H9 (cell line): ENCODE data around the gene INSC. TPM values are rescaled to one million over a fixed set of nuclear protein-coding genes. Genes with fewer than 3 reads are reported as not detected.

ENCODE experiments used
- DNase-seq: peaks from one replicate; pipeline ENCODE4 v3.0.0-alpha.2; 2017
- H2AFZ ChIP-seq: one replicate; pipeline ENCODE4 v1.6.1; 2013; ENCODE audit warnings: mild to moderate bottlenecking, low read length, control low read depth, moderate library complexity
- H2AK5ac ChIP-seq: 2 replicates; pipeline ENCODE4 v1.6.1; 2013; ENCODE audit warnings: low read length, control low read depth, mixed read lengths; ENCODE audit not compliant: insufficient read length
- H2BK120ac ChIP-seq: one replicate; pipeline ENCODE4 v1.6.1; 2013; ENCODE audit warnings: low read depth, mild to moderate bottlenecking, low read length, control low read depth, inconsistent platforms; ENCODE audit not compliant: poor library complexity, severe bottlenecking
- H2BK12ac ChIP-seq: 2 replicates; pipeline ENCODE4 v1.6.1; 2013; ENCODE audit warnings: low read length, control low read depth, mixed read lengths, low read depth; ENCODE audit not compliant: insufficient read length
- H2BK15ac ChIP-seq: 2 replicates; pipeline ENCODE4 v1.6.1; 2013; ENCODE audit warnings: low read depth, low read length, control low read depth
- H2BK20ac ChIP-seq: one replicate; pipeline ENCODE4 v1.6.1; 2013; ENCODE audit warnings: low read depth, mild to moderate bottlenecking, low read length, control low read depth, inconsistent platforms; ENCODE audit not compliant: poor library complexity, severe bottlenecking
- H2BK5ac ChIP-seq: 2 replicates; pipeline ENCODE4 v1.6.1; 2013; ENCODE audit warnings: low read length, control low read depth, mixed read lengths; ENCODE audit not compliant: insufficient read length
- H3K14ac ChIP-seq: 2 replicates; pipeline ENCODE4 v1.6.1; 2013; ENCODE audit warnings: low read length, control low read depth; ENCODE audit not compliant: insufficient read depth
- H3K18ac ChIP-seq: 2 replicates; pipeline ENCODE4 v1.6.1; 2013; ENCODE audit warnings: low read depth, mild to moderate bottlenecking, mixed read lengths, low read length, control low read depth; ENCODE audit not compliant: insufficient read length
- H3K23ac ChIP-seq: 2 replicates; pipeline ENCODE4 v1.6.1; 2013; ENCODE audit warnings: low read length, control low read depth, mixed read lengths, low read depth; ENCODE audit not compliant: insufficient read length
- H3K23me2 ChIP-seq: 2 replicates; pipeline ENCODE4 v1.6.1; 2013; ENCODE audit warnings: low read depth, mild to moderate bottlenecking, mixed read lengths, low read length, control low read depth; ENCODE audit not compliant: insufficient read length, poor library complexity, severe bottlenecking
- H3K27ac ChIP-seq: 2 replicates; pipeline ENCODE4 v1.5.1; 2013; ENCODE audit warnings: low read length, control low read depth, mixed read lengths, low read depth; ENCODE audit not compliant: insufficient read length
- H3K27me3 ChIP-seq: 2 replicates; pipeline ENCODE4 v1.6.1; 2013; ENCODE audit warnings: low read length, control low read depth, inconsistent platforms; ENCODE audit not compliant: insufficient read depth
- H3K4ac ChIP-seq: 2 replicates; pipeline ENCODE4 v1.6.1; 2013; ENCODE audit warnings: low read depth, mild to moderate bottlenecking, control low read depth, inconsistent platforms, low read length, moderate library complexity
- H3K4me1 ChIP-seq: 2 replicates; pipeline ENCODE4 v1.6.1; 2013; ENCODE audit warnings: low read length, control low read depth, inconsistent platforms; ENCODE audit not compliant: insufficient read depth
- H3K4me2 ChIP-seq: 2 replicates; pipeline ENCODE4 v1.6.1; 2013; ENCODE audit warnings: low read length, control low read depth, mixed read lengths; ENCODE audit not compliant: insufficient read length, insufficient read depth
- H3K56ac ChIP-seq: 2 replicates; pipeline ENCODE4 v1.6.1; 2013; ENCODE audit warnings: low read depth, mild to moderate bottlenecking, mixed read lengths, low read length, control low read depth; ENCODE audit not compliant: insufficient read length
- H3K79me1 ChIP-seq: 2 replicates; pipeline ENCODE4 v1.6.1; 2013; ENCODE audit warnings: low read depth, mild to moderate bottlenecking, moderate library complexity, low read length, control low read depth, inconsistent platforms; ENCODE audit not compliant: insufficient read depth, poor library complexity, severe bottlenecking
- H3K79me2 ChIP-seq: 2 replicates; pipeline ENCODE4 v1.6.1; 2013; ENCODE audit warnings: low read length, control low read depth, inconsistent platforms; ENCODE audit not compliant: insufficient read depth
- H3K9ac ChIP-seq: 2 replicates; pipeline ENCODE4 v1.6.1; 2013; ENCODE audit warnings: low read length, control low read depth, mixed read lengths; ENCODE audit not compliant: insufficient read length; ENCODE audit errors: extremely low read depth
- H3K9me3 ChIP-seq: one replicate; pipeline ENCODE4 v1.6.1; 2013; ENCODE audit warnings: low read depth, low read length, inconsistent platforms; ENCODE audit not compliant: control insufficient read depth
- H3T11ph ChIP-seq: one replicate; pipeline ENCODE4 v1.6.1; 2013; ENCODE audit warnings: mild to moderate bottlenecking, low read length, control low read depth, inconsistent platforms
- H4K20me1 ChIP-seq: one replicate; pipeline ENCODE4 v1.6.1; 2013; ENCODE audit not compliant: control insufficient read depth, insufficient read length, insufficient read depth
- H4K5ac ChIP-seq: 2 replicates; pipeline ENCODE4 v1.6.1; 2013; ENCODE audit warnings: low read depth, mild to moderate bottlenecking, mixed read lengths, low read length, control low read depth; ENCODE audit not compliant: insufficient read length
- H4K8ac ChIP-seq: replicated peaks from 2 replicates; pipeline ENCODE4 v1.6.1; 2013; ENCODE audit warnings: low read length, control low read depth, mixed read lengths, low read depth; ENCODE audit not compliant: insufficient read length
- H4K91ac ChIP-seq: 2 replicates; pipeline ENCODE4 v1.6.1; 2013; ENCODE audit warnings: low read depth, mild to moderate bottlenecking, moderate library complexity, mixed read lengths, low read length, control low read depth; ENCODE audit not compliant: insufficient read length
- H3K27ac Mint-ChIP-seq, 3 experiments: 2 replicates in 2 of 3; 3 replicates in 1 of 3; pipeline ENCODE4 v1.8.0; 2020 to 2021; ENCODE audit warnings: mixed read lengths in 3 of 3, mild to moderate bottlenecking in 1 of 3, moderate library complexity in 1 of 3
- H3K27me3 Mint-ChIP-seq: 2 replicates; pipeline ENCODE4 v1.8.0; 2021; ENCODE audit warnings: low read depth, mild to moderate bottlenecking, moderate library complexity, mixed read lengths
- H3K36me3 Mint-ChIP-seq, 3 experiments: 2 replicates in 2 of 3; 3 replicates in 1 of 3; pipeline ENCODE4 v1.8.0; 2020 to 2021; ENCODE audit warnings: low read depth in 3 of 3, mixed read lengths in 3 of 3; ENCODE audit not compliant: insufficient read depth in 1 of 3
- H3K4me1 Mint-ChIP-seq, 2 experiments: 2 replicates each; pipeline ENCODE4 v1.8.0; 2020; ENCODE audit warnings: mixed read lengths in 2 of 2
- H3K4me3 Mint-ChIP-seq, 2 experiments: 2 replicates in 1 of 2; 3 replicates in 1 of 2; pipeline ENCODE4 v1.8.0; 2020 to 2021; ENCODE audit warnings: mild to moderate bottlenecking in 2 of 2, mixed read lengths in 2 of 2, moderate library complexity in 1 of 2
- H3K9me3 Mint-ChIP-seq, 2 experiments: 2 replicates in 1 of 2; 3 replicates in 1 of 2; pipeline ENCODE4 v1.8.0; 2020; ENCODE audit warnings: mild to moderate bottlenecking in 2 of 2, mixed read lengths in 2 of 2, moderate library complexity in 1 of 2
- CTCF ChIP-seq: fragments of 200-600 bp; sonication (generic); conservative IDR thresholded peaks from 3 replicates; pipeline ENCODE4 v1.8.0; 2021; ENCODE audit warnings: antibody characterized with exemption, mild to moderate bottlenecking
- total RNA-seq: library from RNA; stranded (reverse); gene quantifications from 2 replicates; pipeline ENCODE4 v1.2.1, GENCODE V29; 2021

INSC gene
- total RNA-seq, 1 experiment from 2014 or later = not detected

- H2BK120ac ChIP-seq = no peak overlapping the region
- no peak overlapping the region for H2BK20ac ChIP-seq
- no peak overlapping the region for H3K4me2 ChIP-seq
- H3K36me3 Mint-ChIP-seq = no peaks in the 10 kb centered on the region
- no peaks in the 10 kb centered on the region for H4K20me1 ChIP-seq
- H3K4ac ChIP-seq = no peak overlapping the region
- no peak overlapping the region for H3T11ph ChIP-seq
- no peaks in the 10 kb centered on the region for H3K79me2 ChIP-seq
- H3K79me1 ChIP-seq = no peaks in the 10 kb centered on the region
- H3K18ac ChIP-seq = no peak overlapping the region
- H3K4me3 Mint-ChIP-seq = no peak overlapping the region
- H2BK15ac ChIP-seq = no peak overlapping the region
- DNase-seq = no peak
- H4K8ac ChIP-seq = no peak overlapping the region
- H3K27me3 Mint-ChIP-seq = no peaks in the 10 kb centered on the region; the same call in 1 of the 2 replicates
- H3K4me1 ChIP-seq = no peaks in the 10 kb centered on the region
- no peaks in the 10 kb centered on the region for H3K23me2 ChIP-seq
- no peak overlapping the region for H3K9ac ChIP-seq
- TF ChIP-seq CTCF = no peak
- H3K23ac ChIP-seq = no peak overlapping the region
- H3K56ac ChIP-seq = no peak overlapping the region
- peaks cover 2 to 10% of the 10 kb centered on the region in 2 experiments; a peak in 2 of 5 replicates for H3K9me3 Mint-ChIP-seq
- H2AK5ac ChIP-seq = no peak overlapping the region
- H3K4me1 Mint-ChIP-seq = no peaks in the 10 kb centered on the region
- H3K27ac ChIP-seq = no peak overlapping the region
- no peaks in the 10 kb centered on the region for H3K9me3 ChIP-seq
- no peak overlapping the region for H3K14ac ChIP-seq
- no peak overlapping the region for H4K91ac ChIP-seq
- no peaks in the 10 kb centered on the region for H3K27me3 ChIP-seq
- H3K27ac Mint-ChIP-seq = no peak overlapping the region
- no peak overlapping the region for H2BK5ac ChIP-seq
- no peak overlapping the region for H2AFZ ChIP-seq
- H4K5ac ChIP-seq = no peak overlapping the region
- no peak overlapping the region for H2BK12ac ChIP-seq
These were observed 23.5 kb upstream of the INSC start for GRCh38 chr11:15091175-15091574.
